HepG2 (cell line): Measurements from ENCODE around the gene SUN1. TPM values are rescaled to one million over a fixed set of nuclear protein-coding genes. Genes with fewer than 3 reads are reported as not detected.

ENCODE experiments used
- ATAC-seq: fragments of 200-7000 bp; cut with Tn5 transposase; 3 replicates; pipeline ENCODE4 v1.9.1; 2020; ENCODE audit warnings: mild to moderate bottlenecking, moderate library complexity
- BruUV-seq: library from RNA; stranded (reverse); fragments of 400-500 nt; replicated peaks from 2 replicates; lab custom pipeline; 2021; lab: Mats Ljungman, UMichigan
- CTCF ChIA-PET: fragments of 300-600 bp; formaldehyde crosslinking; extraction: SDS; loops from one replicate; lab custom pipeline; 2021; ENCODE audit warnings: low total read pairs, inconsistent platforms, low intra/inter-chr PET ratio; lab: Yijun Ruan, JAX
- POLR2A ChIA-PET: fragments of 350-600 bp; sonication (Branson Sonifier 250); formaldehyde crosslinking; loops from one replicate; lab custom pipeline; 2020; ENCODE audit warnings: antibody characterized with exemption, inconsistent platforms; lab: Yijun Ruan, JAX
- DNase-seq: peaks from one replicate; pipeline ENCODE4 v3.0.0-alpha.2; 2015; ENCODE audit warnings: low spot score
- FAIRE-seq: peaks from 3 replicates; lab custom pipeline; 2011; peaks lifted over from hg19 to GRCh38; lab: Jason Lieb, UNC
- H2AFZ ChIP-seq: one replicate; pipeline ENCODE4 v1.6.1; 2011; ENCODE audit warnings: low read length, inconsistent platforms
- H3K27ac ChIP-seq: fragments of 300-600 bp; 3 replicates; pipeline ENCODE4 v1.8.0; 2011; ENCODE audit warnings: mixed run types, mild to moderate bottlenecking, mixed read lengths, low read length, inconsistent platforms; ENCODE audit not compliant: insufficient read depth; ENCODE audit errors: extremely low read length
- H3K27me3 ChIP-seq, 2 experiments: fragments of 200-600 bp in 1 of 2; 2 replicates in 1 of 2; 3 replicates in 1 of 2; pipeline versions ENCODE4 v1.6.0 to v1.8.0; 2011; ENCODE audit warnings: low read length in 2 of 2, mild to moderate bottlenecking in 2 of 2, moderate library complexity in 2 of 2, inconsistent platforms in 1 of 2; ENCODE audit not compliant: insufficient read depth in 2 of 2, control insufficient read depth in 1 of 2
- H3K36me3 ChIP-seq, 2 experiments: fragments of 200-600 bp in 1 of 2; replicated peaks in 1 of 2; 2 replicates in 1 of 2; 3 replicates in 1 of 2; pipeline versions ENCODE4 v1.5.1 to v1.8.0; 2011; ENCODE audit warnings: low read length in 2 of 2, inconsistent platforms in 1 of 2; ENCODE audit not compliant: insufficient read depth in 2 of 2, control insufficient read depth in 1 of 2
- H3K4me1 ChIP-seq: 2 replicates; pipeline ENCODE4 v1.5.1; 2012; ENCODE audit warnings: low read length, inconsistent platforms; ENCODE audit not compliant: insufficient read depth
- H3K4me2 ChIP-seq: 2 replicates; pipeline ENCODE4 v1.6.0; 2011; ENCODE audit warnings: low read depth, low read length, inconsistent platforms
- H3K4me3 ChIP-seq, 3 experiments: fragments of 200-600 bp in 1 of 3; sonication (generic), shearing (Covaris generic) in 1 of 3; replicated peaks in 1 of 3; 2 replicates each; pipeline ENCODE4 v1.5.1; 2011 to 2016; ENCODE audit warnings: low read length in 3 of 3, inconsistent platforms in 2 of 3, low read depth in 2 of 3, mild to moderate bottlenecking in 2 of 3, control low read depth in 1 of 3, mixed read lengths in 1 of 3; ENCODE audit not compliant: insufficient read depth in 1 of 3
- H3K79me2 ChIP-seq: one replicate; pipeline ENCODE4 v1.6.1; 2011; ENCODE audit warnings: low read length, inconsistent platforms; ENCODE audit not compliant: insufficient read depth
- H3K9ac ChIP-seq: 2 replicates; pipeline ENCODE4 v1.6.0; 2011; ENCODE audit warnings: mild to moderate bottlenecking, low read depth, low read length, inconsistent platforms; ENCODE audit not compliant: insufficient read depth
- H3K9me3 ChIP-seq: 2 replicates; pipeline ENCODE4 v1.5.1; 2012; ENCODE audit warnings: mild to moderate bottlenecking, low read length
- H4K20me1 ChIP-seq: 2 replicates; pipeline ENCODE4 v1.6.0; 2011; ENCODE audit warnings: inconsistent platforms, mild to moderate bottlenecking, low read length, moderate library complexity; ENCODE audit not compliant: insufficient read depth
- AHDC1 ChIP-seq: sonication (generic); formaldehyde crosslinking; IDR thresholded peaks from 2 replicates; pipeline ENCODE4 v1.5.1; 2020; ENCODE audit warnings: mild to moderate bottlenecking, missing genetic modification reagents, borderline replicate concordance
- DR1 ChIP-seq: sonication (generic); formaldehyde crosslinking; IDR thresholded peaks from 2 replicates; pipeline ENCODE4 v1.8.0; 2021; ENCODE audit warnings: mild to moderate bottlenecking, missing genetic modification reagents, inconsistent platforms
- ELF1 ChIP-seq: sonication (generic); formaldehyde crosslinking; IDR thresholded peaks from 2 replicates; pipeline ENCODE4 v1.4.0; 2020; ENCODE audit warnings: missing genetic modification reagents
- ELK4 ChIP-seq: sonication (generic); formaldehyde crosslinking; IDR thresholded peaks from 2 replicates; pipeline ENCODE4 v1.9.0; 2021; ENCODE audit warnings: missing genetic modification reagents, borderline replicate concordance
- MXD4 ChIP-seq: IDR thresholded peaks from 2 replicates; pipeline ENCODE4 v1.6.1; 2016; ENCODE audit warnings: mild to moderate bottlenecking, missing biosample characterization, missing genetic modification reagents
- NKX3-1 ChIP-seq: sonication (generic); formaldehyde crosslinking; IDR thresholded peaks from 2 replicates; pipeline ENCODE4 v1.5.0; 2020; ENCODE audit warnings: missing genetic modification reagents
- RFX5 ChIP-seq: IDR thresholded peaks from 2 replicates; pipeline ENCODE4 v1.6.1; 2011; ENCODE audit warnings: low read depth, low read length, improper control_type of control experiment
- ZNF138 ChIP-seq: sonication (generic); formaldehyde crosslinking; IDR thresholded peaks from 2 replicates; pipeline ENCODE4 v1.5.0; 2020; ENCODE audit warnings: mild to moderate bottlenecking, low read depth, missing genetic modification reagents
- ZNF30 ChIP-seq: sonication (generic); formaldehyde crosslinking; IDR thresholded peaks from 2 replicates; pipeline ENCODE4 v1.5.0; 2020; ENCODE audit warnings: mild to moderate bottlenecking, missing genetic modification reagents
- ZNF317 ChIP-seq: sonication (generic); formaldehyde crosslinking; IDR thresholded peaks from 2 replicates; pipeline ENCODE4 v1.5.0; 2020; ENCODE audit warnings: mild to moderate bottlenecking, missing genetic modification reagents
- ZNF33A ChIP-seq: sonication (generic); formaldehyde crosslinking; IDR thresholded peaks from 2 replicates; pipeline ENCODE4 v1.5.1; 2020; ENCODE audit warnings: missing genetic modification reagents, mild to moderate bottlenecking, moderate library complexity, borderline replicate concordance
- ZNF441 ChIP-seq: sonication (generic); formaldehyde crosslinking; IDR thresholded peaks from 2 replicates; pipeline ENCODE4 v1.7.0; 2021; ENCODE audit warnings: missing genetic modification reagents, borderline replicate concordance
- ZNF777 ChIP-seq: sonication (generic); formaldehyde crosslinking; IDR thresholded peaks from 2 replicates; pipeline ENCODE4 v1.4.0; 2020; ENCODE audit warnings: missing genetic modification reagents
- WGBS: methylation state at CpG from one replicate; pipeline ENCODE4 v1.1.6; 2017; ENCODE audit warnings: low lambda C conversion rate; 5-methylcytosine and 5-hydroxymethylcytosine counted together
- in situ Hi-C: cut with HindIII; loops from 2 replicates; pipeline ENCODE4 v1.10.0; 2017; ENCODE audit warnings: low pct_unique_long_range_greater_than_20kb; ENCODE audit not compliant: extremely low pct_ligation_motif_present
- intact Hi-C: fragments of 100-400 bp; cut with micrococcal nuclease; formaldehyde crosslinking; loops from one replicate; pipeline ENCODE4 v1.10.0; 2022; ENCODE audit not compliant: unreplicated experiment
- polyA plus RNA-seq, 8 experiments: library from polyadenylated mRNA; depleted of rRNA in 3 of 8; stranded (reverse) in 7 of 8; unstranded in 1 of 8; fragments of >200 nt; fragmentation: Illumina TruSeq in 4 of 8; extraction: Trizol in 4 of 8; gene quantifications; 2 replicates each; pipeline versions ENCODE4 v1.2.1 to v1.2.3, GENCODE V29; 2011 to 2016; ENCODE audit warnings: low read depth in 4 of 8, missing spikeins in 1 of 8, mixed read lengths in 1 of 8; ENCODE audit not compliant: insufficient read depth in 1 of 8
- total RNA-seq, 5 experiments: library from RNA; depleted of rRNA; stranded (reverse); fragments of >200 nt; fragmentation: Illumina TruSeq; extraction: Trizol; gene quantifications; 2 replicates each; pipeline ENCODE4 v1.2.3, GENCODE V29; 2016; ENCODE audit warnings: low read depth in 1 of 5

The SUN1 gene
- total and polyA plus RNA-seq, 2 of the 13 experiments (the other 11 are each of a cell fraction or from before 2014, with no cell fraction given) = 47.0 to 126 TPM

GRCh38 chr7:835485-836401, 3.5 kb downstream of the SUN1 start (continued):
- TF ChIP-seq ELK4 (CRISPR knock-in tag) (no peak), ZNF317 (CRISPR knock-in tag) (no peak), ZNF777 (CRISPR knock-in tag) (no peak), ZNF33A (CRISPR knock-in tag) (no peak), ZNF138 (no peak)

GRCh38 chr7:836429-836828, 4.2 kb downstream of the SUN1 start:
- no TSS peak for BruUV-seq
- H3K9ac ChIP-seq = no peak overlapping the region
- TF ChIP-seq ELF1 (CRISPR knock-in tag) (no peak), RFX5 (no peak), NKX3-1 (CRISPR knock-in tag) (no peak), DR1 (CRISPR knock-in tag) (no peak), AHDC1 (CRISPR knock-in tag) (no peak), ZNF30 (no peak), ZNF441 (CRISPR knock-in tag) (no peak), MXD4 (no peak)

More at GRCh38 chr7:836429-836828, 4.2 kb downstream of the SUN1 start:
- H3K9me3 ChIP-seq = no peaks in the 10 kb centered on the region
- no peak overlapping the region for H3K4me3 ChIP-seq
- peak; percentile 58 for DNase-seq
- ChIA-PET CTCF (interaction anchor here (0.7 kb wide), 1 partner anchor 50 kb away, joined by 3 read pairs; no protein-coding TSS in a partner anchor), POLR2A (no interaction called here)
- H3K36me3 ChIP-seq = peaks cover 6 to 23% of the 10 kb centered on the region in 2 experiments; a peak in 4 of 5 replicates
- peak; percentile 93 for ATAC-seq
- no peak overlapping the region for H3K4me2 ChIP-seq
- intact Hi-C loops (loop anchor here (1.0 kb wide), 1 partner anchor 37 kb away; no protein-coding TSS in a partner anchor), in situ Hi-C loops (no loop called here)
- H3K27ac ChIP-seq = no peak overlapping the region
- peaks cover 19% of the 10 kb centered on the region for H3K4me1 ChIP-seq
- peak; percentile 81 for FAIRE-seq
- 40% methylated on average over 4 of the region's 5 CpGs for WGBS
- H3K79me2 ChIP-seq = peaks cover 57% of the 10 kb centered on the region
- H3K27me3 ChIP-seq = no peaks in the 10 kb centered on the region
- no peak overlapping the region for H2AFZ ChIP-seq
- H4K20me1 ChIP-seq = peaks cover 2% of the 10 kb centered on the region
